Osteoblast (primary cell): Measurements from ENCODE around the gene BTNL3. TPM values are rescaled to one million over a fixed set of nuclear protein-coding genes. Genes with fewer than 3 reads are reported as not detected.
"Not testable (repeated sequence)": the region's sequence is repeated elsewhere in the genome, so short reads cannot be mapped to it uniquely, and the experiment has no call there.

Experiments used
- DNase-seq: peaks from one replicate; pipeline ENCODE4 v3.0.0; 2011; ENCODE audit warnings: low spot score, mixed read lengths; ENCODE audit not compliant: insufficient read length; ENCODE audit errors: missing footprints
- H2AFZ ChIP-seq: 2 replicates; pipeline ENCODE4 v1.6.0; 2011; ENCODE audit warnings: mild to moderate bottlenecking, low read length
- H3K27ac ChIP-seq: 2 replicates; pipeline ENCODE4 v1.5.1; 2011; ENCODE audit warnings: mild to moderate bottlenecking, low read depth, low read length, moderate library complexity
- H3K27me3 ChIP-seq: 2 replicates; pipeline ENCODE4 v1.6.0; 2012; ENCODE audit warnings: mild to moderate bottlenecking, control low read depth, inconsistent platforms, low read length, moderate library complexity; ENCODE audit not compliant: insufficient read depth
- H3K36me3 ChIP-seq: 2 replicates; pipeline ENCODE4 v1.5.1; 2011; ENCODE audit warnings: mild to moderate bottlenecking, low read length, control low read depth, moderate library complexity; ENCODE audit not compliant: insufficient read depth
- H3K4me1 ChIP-seq: 2 replicates; pipeline ENCODE4 v1.5.1; 2011; ENCODE audit warnings: mild to moderate bottlenecking, low read length, control low read depth, moderate library complexity; ENCODE audit not compliant: insufficient read depth
- H3K4me2 ChIP-seq: 2 replicates; pipeline ENCODE4 v1.6.0; 2011; ENCODE audit warnings: mild to moderate bottlenecking, low read length; ENCODE audit not compliant: insufficient read depth
- H3K4me3 ChIP-seq: fragments of 200-600 bp; sonication (generic); 3 replicates; pipeline ENCODE4 v1.5.1; 2012; ENCODE audit warnings: mild to moderate bottlenecking, low read length, inconsistent platforms; ENCODE audit not compliant: insufficient read depth
- H3K79me2 ChIP-seq: 2 replicates; pipeline ENCODE4 v1.6.0; 2012; ENCODE audit warnings: mild to moderate bottlenecking, low read length, control low read depth, inconsistent platforms; ENCODE audit not compliant: insufficient read depth
- H3K9me3 ChIP-seq: 2 replicates; pipeline ENCODE4 v1.5.1; 2011; ENCODE audit warnings: low read depth, low read length, control low read depth
- H4K20me1 ChIP-seq: 2 replicates; pipeline ENCODE4 v1.6.0; 2012; ENCODE audit warnings: mild to moderate bottlenecking, low read length, control low read depth; ENCODE audit not compliant: insufficient read depth
- total RNA-seq: library from RNA; depleted of rRNA; stranded (reverse); fragments of >200 nt; gene quantifications from 2 replicates; pipeline ENCODE4 v1.2.3, GENCODE V29; 2012
- TF ChIP-seq, protein P1 (sequence below): IDR thresholded peaks from 2 replicates; pipeline ENCODE4 v1.5.1; 2011; ENCODE audit warnings: mild to moderate bottlenecking, low read depth, low read length, moderate library complexity; ENCODE audit errors: extremely low read depth

Gene BTNL3
- total RNA-seq, 1 donor = not detected

DNA sequence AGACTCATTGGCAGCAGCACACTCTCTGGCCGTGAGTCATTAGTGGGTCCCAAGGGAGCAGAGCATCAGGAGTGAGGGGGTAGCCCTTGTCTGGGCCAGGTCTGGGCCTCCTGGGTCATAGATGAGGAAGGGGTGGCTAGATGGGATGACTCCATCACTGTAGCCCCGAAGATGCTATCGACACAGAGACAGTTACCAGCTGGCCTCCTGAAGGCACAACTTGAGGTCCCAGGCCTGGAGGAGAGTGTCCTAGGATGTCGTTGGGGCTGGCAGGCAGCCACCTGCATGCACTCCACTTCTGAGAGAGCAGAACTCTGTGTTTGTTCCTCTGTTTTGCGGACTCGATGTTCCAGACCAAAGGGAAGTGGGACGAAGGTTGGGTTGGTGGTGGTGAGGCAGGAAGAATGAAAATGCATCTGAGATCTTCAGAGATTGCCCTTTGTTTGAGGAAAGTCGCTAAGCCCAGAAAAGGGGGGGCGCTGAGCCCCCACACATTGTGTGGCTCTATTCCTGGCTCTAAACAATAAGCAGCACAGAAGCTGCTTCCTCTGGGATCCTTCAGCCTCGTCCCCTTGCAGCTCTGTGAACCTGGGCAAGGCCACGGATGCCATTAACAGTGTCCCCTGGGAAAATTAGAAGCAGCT, 56.1 kb downstream of the BTNL3 start:
- Histone ChIP-seq H3K9me3 (no peaks in the 10 kb centered on the region), H3K79me2 (no peaks in the 10 kb centered on the region), H2AFZ (no peak overlapping the region), H3K27ac (no peak overlapping the region), H3K4me2 (no peak overlapping the region), H4K20me1 (no peaks in the 10 kb centered on the region), H3K4me1 (no peaks in the 10 kb centered on the region), H3K4me3 (no peak overlapping the region), H3K36me3 (no peaks in the 10 kb centered on the region), H3K27me3 (peaks cover 9% of the 10 kb centered on the region)
- no peak for DNase-seq
- TF ChIP-seq, protein P1, sequence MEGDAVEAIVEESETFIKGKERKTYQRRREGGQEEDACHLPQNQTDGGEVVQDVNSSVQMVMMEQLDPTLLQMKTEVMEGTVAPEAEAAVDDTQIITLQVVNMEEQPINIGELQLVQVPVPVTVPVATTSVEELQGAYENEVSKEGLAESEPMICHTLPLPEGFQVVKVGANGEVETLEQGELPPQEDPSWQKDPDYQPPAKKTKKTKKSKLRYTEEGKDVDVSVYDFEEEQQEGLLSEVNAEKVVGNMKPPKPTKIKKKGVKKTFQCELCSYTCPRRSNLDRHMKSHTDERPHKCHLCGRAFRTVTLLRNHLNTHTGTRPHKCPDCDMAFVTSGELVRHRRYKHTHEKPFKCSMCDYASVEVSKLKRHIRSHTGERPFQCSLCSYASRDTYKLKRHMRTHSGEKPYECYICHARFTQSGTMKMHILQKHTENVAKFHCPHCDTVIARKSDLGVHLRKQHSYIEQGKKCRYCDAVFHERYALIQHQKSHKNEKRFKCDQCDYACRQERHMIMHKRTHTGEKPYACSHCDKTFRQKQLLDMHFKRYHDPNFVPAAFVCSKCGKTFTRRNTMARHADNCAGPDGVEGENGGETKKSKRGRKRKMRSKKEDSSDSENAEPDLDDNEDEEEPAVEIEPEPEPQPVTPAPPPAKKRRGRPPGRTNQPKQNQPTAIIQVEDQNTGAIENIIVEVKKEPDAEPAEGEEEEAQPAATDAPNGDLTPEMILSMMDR = no peak

DNA sequence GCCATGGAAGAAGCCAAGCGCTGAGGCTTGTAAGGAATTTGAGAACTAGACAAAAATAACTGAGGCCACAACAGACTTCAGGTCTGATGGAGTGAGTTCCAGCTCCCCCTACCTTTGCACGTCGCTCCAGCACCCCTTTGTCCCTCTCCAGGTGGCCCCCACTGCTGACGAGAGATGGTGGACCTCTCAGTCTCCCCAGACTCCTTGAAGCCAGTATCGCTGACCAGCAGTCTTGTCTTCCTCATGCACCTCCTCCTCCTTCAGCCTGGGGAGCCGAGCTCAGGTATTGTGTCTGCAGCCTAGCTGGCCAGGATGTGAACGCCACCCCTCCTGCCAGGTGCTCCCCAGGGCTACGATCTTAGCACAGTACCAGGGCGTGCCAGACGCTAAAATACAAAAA, 56.7 kb downstream of the BTNL3 start:
- Histone ChIP-seq H3K4me2 (no peak overlapping the region), H4K20me1 (no peaks in the 10 kb centered on the region), H3K4me1 (no peaks in the 10 kb centered on the region), H3K27me3 (peaks cover 13% of the 10 kb centered on the region), H3K36me3 (no peaks in the 10 kb centered on the region), H3K9me3 (no peaks in the 10 kb centered on the region), H3K4me3 (no peak overlapping the region), H2AFZ (no peak overlapping the region), H3K79me2 (no peaks in the 10 kb centered on the region), H3K27ac (no peak overlapping the region)
- TF ChIP-seq, protein P1 = no peak
- no peak for DNase-seq

DNA sequence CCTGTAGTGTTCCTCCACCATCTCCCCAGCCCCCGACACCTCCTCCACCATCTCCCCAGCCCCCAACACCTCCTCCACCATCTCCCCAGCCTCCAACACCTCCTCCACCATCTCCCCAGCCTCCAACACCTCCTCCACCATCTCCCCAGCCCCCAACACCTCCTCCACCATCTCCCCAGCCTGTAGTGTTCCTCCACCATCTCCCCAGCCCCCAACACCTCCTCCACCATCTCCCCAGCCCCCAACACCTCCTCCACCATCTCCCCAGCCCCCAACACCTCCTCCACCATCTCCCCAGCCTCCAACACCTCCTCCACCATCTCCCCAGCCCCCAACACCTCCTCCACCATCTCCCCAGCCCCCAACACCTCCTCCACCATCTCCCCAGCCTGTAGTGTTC, 57.2 kb downstream of the BTNL3 start:
- DNase-seq, H4K20me1 ChIP-seq, H3K9me3 ChIP-seq, H3K4me3 ChIP-seq, H3K36me3 ChIP-seq, H3K4me2 ChIP-seq, H3K27ac ChIP-seq, H3K4me1 ChIP-seq, H3K79me2 ChIP-seq, H2AFZ ChIP-seq: not testable (repeated sequence)
- H3K27me3 ChIP-seq = peaks cover 17% of the 10 kb centered on the region

DNA sequence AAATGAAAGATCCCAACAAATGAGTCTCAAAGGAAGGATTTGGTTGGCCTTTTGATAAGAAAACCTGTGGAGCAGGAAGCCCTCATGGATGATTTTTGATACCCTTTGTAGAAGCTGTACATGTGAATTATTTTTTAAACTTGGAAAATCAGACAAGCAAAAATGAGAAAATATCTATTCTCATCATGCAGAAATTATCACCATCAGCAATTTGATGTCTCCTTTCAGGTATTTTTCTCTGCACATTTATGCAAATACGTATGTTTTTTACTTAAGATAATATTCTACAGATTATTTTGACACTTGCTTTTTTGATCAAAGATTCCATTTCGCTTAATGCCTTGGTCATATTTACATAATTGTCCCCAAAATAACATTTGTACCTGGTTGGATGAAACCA, 58.6 kb downstream of the BTNL3 start:
- Histone ChIP-seq H2AFZ (no peak overlapping the region), H3K9me3 (no peaks in the 10 kb centered on the region), H3K4me3 (no peak overlapping the region), H3K4me1 (no peaks in the 10 kb centered on the region), H3K4me2 (no peak overlapping the region), H3K36me3 (no peaks in the 10 kb centered on the region), H3K27me3 (peaks cover 21% of the 10 kb centered on the region), H3K27ac (no peak overlapping the region), H3K79me2 (no peaks in the 10 kb centered on the region), H4K20me1 (no peaks in the 10 kb centered on the region)
- no peak for DNase-seq
- TF ChIP-seq, protein P1 = no peak
